Subcutaneous adipose tissue (tissue), 4 donors: ENCODE results near the gene VPS8. TPM values are rescaled to one million over a fixed set of nuclear protein-coding genes. Genes with fewer than 3 reads are reported as not detected.

ENCODE experiments used
- CTCF ChIP-seq: fragments of 450-650 bp; IDR thresholded peaks from one replicate; pipeline ENCODE4 v1.5.1; 2016; ENCODE audit warnings: low read depth, mild to moderate bottlenecking, control low read depth, antibody characterized with exemption, moderate library complexity
- total RNA-seq, 4 donors: library from RNA; depleted of rRNA; stranded (reverse); fragments of >200 nt; gene quantifications; one replicate each; pipeline ENCODE4 v1.1.0, GENCODE V29; 2016

The VPS8 gene
- total RNA-seq, 4 donors from 2014 or later = 60.3 to 89.4 (median 66.2) TPM

- TF ChIP-seq CTCF = no peak
Measured at GRCh38 chr3:184796954-184797353, 15.0 kb upstream of the VPS8 start.

- TF ChIP-seq CTCF = no peak
Measured at GRCh38 chr3:184798120-184798519, 13.8 kb upstream of the VPS8 start.

GRCh38 chr3:184800349-184800930 is 11.5 kb upstream of the VPS8 start:
- TF ChIP-seq CTCF = no peak

- TF ChIP-seq CTCF = no peak
Measured at GRCh38 chr3:184801241-184801785, 10.7 kb upstream of the VPS8 start.

GRCh38 chr3:184802150-184802549 is 9.8 kb upstream of the VPS8 start:
- no peak for TF ChIP-seq CTCF

GRCh38 chr3:184804801-184805200 is 7.2 kb upstream of the VPS8 start:
- no peak for TF ChIP-seq CTCF

GRCh38 chr3:184805351-184806038 is 6.5 kb upstream of the VPS8 start:
- TF ChIP-seq CTCF = no peak
